ENCODE results near the gene SRRM1. TPM values are rescaled to one million over a fixed set of nuclear protein-coding genes. Genes with fewer than 3 reads are reported as not detected.

Gene SRRM1
- total and polyA plus RNA-seq, 2 experiments from 2014 or later, result 118 to 666 TPM

DNA sequence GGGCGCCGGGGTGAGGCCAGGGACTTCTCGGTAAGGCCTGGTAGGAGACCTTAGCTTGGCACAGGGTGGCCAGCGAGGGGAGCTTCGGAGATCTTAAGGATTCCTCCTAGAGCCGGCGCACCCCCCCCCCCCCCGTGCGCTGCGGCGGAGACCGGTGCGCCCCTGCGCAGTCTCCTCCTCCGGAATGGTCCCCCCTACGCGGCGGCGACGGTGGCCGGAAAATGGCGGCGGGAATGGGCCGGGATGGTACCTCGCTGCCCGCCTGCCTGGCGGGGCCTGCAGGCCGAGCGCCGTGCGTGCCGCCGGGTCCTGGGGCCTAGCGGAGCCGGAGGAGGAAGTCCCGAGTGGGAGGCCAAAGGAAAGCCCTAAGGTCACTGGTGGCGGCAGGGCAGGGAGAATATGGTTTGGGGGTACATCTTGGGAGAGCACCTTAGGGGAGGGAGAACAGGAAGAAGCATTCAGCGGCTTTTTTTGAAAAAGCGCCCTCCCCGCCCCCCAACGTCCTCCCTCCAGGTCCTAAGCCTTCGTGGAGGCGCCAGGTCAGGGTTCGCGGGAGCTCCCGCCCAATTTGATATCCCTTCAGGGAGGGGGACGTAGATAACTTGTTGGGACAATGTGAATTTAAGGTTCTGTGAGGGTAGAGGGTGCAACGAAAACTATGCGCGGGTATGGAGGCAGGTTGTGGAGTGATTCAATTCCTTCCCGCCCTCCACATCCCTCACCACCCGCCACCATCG lies 429 bp downstream of the SRRM1 start:
- Histone ChIP-seq H3K4me1 (ENCODE audit: insufficient read depth) (peaks cover 20% of the 10 kb centered on the region), H3K36me3 (ENCODE audit: insufficient read depth) (peaks cover 33% of the 10 kb centered on the region), H2AFZ (no peak overlapping the region), H3K4me3 (peak overlapping the region; percentile 76), H3K9me2 (ENCODE audit: insufficient read depth) (no peaks in the 10 kb centered on the region), H3K27me3 (ENCODE audit: insufficient read depth) (no peaks in the 10 kb centered on the region), H3F3A (replicated peaks; ENCODE audit: low read depth) (peaks cover 41% of the 10 kb centered on the region), H3K79me2 (replicated peaks; ENCODE audit: insufficient read depth) (peaks cover 50% of the 10 kb centered on the region), H3K4me2 (peak overlapping the region; percentile 99), H3K27ac (ENCODE audit: low read depth) (peak overlapping the region; percentile 94), H4K20me1 (replicated peaks; ENCODE audit: insufficient read depth) (peaks cover 29% of the 10 kb centered on the region)
- Mint-ChIP-seq H3K27ac (peak overlapping the region; percentile 97), H3K27me3 (ENCODE audit: insufficient read depth, low read depth, poor library complexity) (peaks cover 17% of the 10 kb centered on the region), H3K4me1 (peaks cover 18% of the 10 kb centered on the region), H3K4me3 (peak overlapping the region; percentile 99), H3K9me3 (no peaks in the 10 kb centered on the region), H3K36me3 (ENCODE audit: low read depth) (peaks cover 47% of the 10 kb centered on the region)
- DNase-seq (ENCODE audit: low spot score), result peak; percentile 38
- ATAC-seq, result peak; percentile 56
- TF ChIP-seq ZNF114 (CRISPR knock-in tag; IDR thresholded peaks at IDR 0.05) (no peak), EZH2 (IDR thresholded peaks at IDR 0.05; ENCODE audit: low read depth, unreplicated experiment) (no peak), STAT1 (IDR thresholded peaks at IDR 0.05; ENCODE audit: unreplicated experiment) (no peak), POLR2AphosphoS5 (IDR thresholded peaks at IDR 0.05; ENCODE audit: low read depth) (no peak), NANOG (IDR thresholded peaks at IDR 0.05; ENCODE audit: borderline replicate concordance) (no peak), CREB1 (CRISPR knock-in tag; IDR thresholded peaks at IDR 0.05; ENCODE audit: low read depth) (no peak)
- TF ChIP-seq, protein P1, sequence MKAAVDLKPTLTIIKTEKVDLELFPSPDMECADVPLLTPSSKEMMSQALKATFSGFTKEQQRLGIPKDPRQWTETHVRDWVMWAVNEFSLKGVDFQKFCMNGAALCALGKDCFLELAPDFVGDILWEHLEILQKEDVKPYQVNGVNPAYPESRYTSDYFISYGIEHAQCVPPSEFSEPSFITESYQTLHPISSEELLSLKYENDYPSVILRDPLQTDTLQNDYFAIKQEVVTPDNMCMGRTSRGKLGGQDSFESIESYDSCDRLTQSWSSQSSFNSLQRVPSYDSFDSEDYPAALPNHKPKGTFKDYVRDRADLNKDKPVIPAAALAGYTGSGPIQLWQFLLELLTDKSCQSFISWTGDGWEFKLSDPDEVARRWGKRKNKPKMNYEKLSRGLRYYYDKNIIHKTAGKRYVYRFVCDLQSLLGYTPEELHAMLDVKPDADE (IDR thresholded peaks at IDR 0.05), result 0 out of 2 replicates have a peak, but pooled peaks have one; percentile 18

DNA sequence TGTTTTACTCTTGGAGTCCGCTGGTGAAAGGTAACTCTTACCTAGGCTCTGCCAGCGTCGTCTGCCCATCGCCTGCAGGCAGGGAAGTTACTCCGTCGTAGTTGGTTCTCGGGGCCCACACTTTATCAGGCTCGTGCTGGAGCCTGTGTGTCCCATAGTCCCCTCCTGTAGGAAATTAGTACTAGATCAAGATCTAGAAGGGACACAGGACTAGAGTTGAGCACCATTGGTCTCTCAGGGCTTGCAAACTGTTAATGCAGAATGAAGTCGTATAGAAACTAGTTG lies 940 bp downstream of the SRRM1 start:
- peaks cover 20% of the 10 kb centered on the region for H3K4me1 ChIP-seq (ENCODE audit: insufficient read depth)
- TF ChIP-seq CREB1 (CRISPR knock-in tag; IDR thresholded peaks at IDR 0.05; ENCODE audit: low read depth), result no peak
- TF ChIP-seq, protein P1 (IDR thresholded peaks at IDR 0.05), result no peak
- no peak for TF ChIP-seq JUNB (IDR thresholded peaks at IDR 0.05; ENCODE audit: unreplicated experiment)
- TF ChIP-seq ZNF114 (CRISPR knock-in tag; IDR thresholded peaks at IDR 0.05), result no peak
- TF ChIP-seq, protein P2, sequence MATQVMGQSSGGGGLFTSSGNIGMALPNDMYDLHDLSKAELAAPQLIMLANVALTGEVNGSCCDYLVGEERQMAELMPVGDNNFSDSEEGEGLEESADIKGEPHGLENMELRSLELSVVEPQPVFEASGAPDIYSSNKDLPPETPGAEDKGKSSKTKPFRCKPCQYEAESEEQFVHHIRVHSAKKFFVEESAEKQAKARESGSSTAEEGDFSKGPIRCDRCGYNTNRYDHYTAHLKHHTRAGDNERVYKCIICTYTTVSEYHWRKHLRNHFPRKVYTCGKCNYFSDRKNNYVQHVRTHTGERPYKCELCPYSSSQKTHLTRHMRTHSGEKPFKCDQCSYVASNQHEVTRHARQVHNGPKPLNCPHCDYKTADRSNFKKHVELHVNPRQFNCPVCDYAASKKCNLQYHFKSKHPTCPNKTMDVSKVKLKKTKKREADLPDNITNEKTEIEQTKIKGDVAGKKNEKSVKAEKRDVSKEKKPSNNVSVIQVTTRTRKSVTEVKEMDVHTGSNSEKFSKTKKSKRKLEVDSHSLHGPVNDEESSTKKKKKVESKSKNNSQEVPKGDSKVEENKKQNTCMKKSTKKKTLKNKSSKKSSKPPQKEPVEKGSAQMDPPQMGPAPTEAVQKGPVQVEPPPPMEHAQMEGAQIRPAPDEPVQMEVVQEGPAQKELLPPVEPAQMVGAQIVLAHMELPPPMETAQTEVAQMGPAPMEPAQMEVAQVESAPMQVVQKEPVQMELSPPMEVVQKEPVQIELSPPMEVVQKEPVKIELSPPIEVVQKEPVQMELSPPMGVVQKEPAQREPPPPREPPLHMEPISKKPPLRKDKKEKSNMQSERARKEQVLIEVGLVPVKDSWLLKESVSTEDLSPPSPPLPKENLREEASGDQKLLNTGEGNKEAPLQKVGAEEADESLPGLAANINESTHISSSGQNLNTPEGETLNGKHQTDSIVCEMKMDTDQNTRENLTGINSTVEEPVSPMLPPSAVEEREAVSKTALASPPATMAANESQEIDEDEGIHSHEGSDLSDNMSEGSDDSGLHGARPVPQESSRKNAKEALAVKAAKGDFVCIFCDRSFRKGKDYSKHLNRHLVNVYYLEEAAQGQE (IDR thresholded peaks at IDR 0.05; ENCODE audit: unreplicated experiment), result no peak
- TF ChIP-seq STAT1 (IDR thresholded peaks at IDR 0.05; ENCODE audit: unreplicated experiment), result no peak
- TF ChIP-seq NANOG (IDR thresholded peaks at IDR 0.05; ENCODE audit: borderline replicate concordance), result no peak
- no peak for TF ChIP-seq EZH2 (IDR thresholded peaks at IDR 0.05; ENCODE audit: low read depth, unreplicated experiment)

More for the DNA sequence above, 940 bp downstream of the SRRM1 start:
- Histone ChIP-seq H3F3A (replicated peaks; ENCODE audit: low read depth) (peaks cover 46% of the 10 kb centered on the region), H3K4me3 (peak overlapping the region; percentile 76), H2AFZ (no peak overlapping the region), H4K20me1 (replicated peaks; ENCODE audit: insufficient read depth) (peaks cover 34% of the 10 kb centered on the region), H3K9me2 (ENCODE audit: insufficient read depth) (no peaks in the 10 kb centered on the region), H3K27me3 (ENCODE audit: insufficient read depth) (no peaks in the 10 kb centered on the region), H3K4me2 (peak overlapping the region; percentile 99), H3K36me3 (ENCODE audit: insufficient read depth) (peaks cover 38% of the 10 kb centered on the region), H3K79me2 (replicated peaks; ENCODE audit: insufficient read depth) (peaks cover 51% of the 10 kb centered on the region), H3K27ac (ENCODE audit: low read depth) (peak overlapping the region; percentile 94)
- DNase-seq (ENCODE audit: low spot score) (peak; percentile 56), ATAC-seq (no peak)
- H3K27me3 Mint-ChIP-seq (ENCODE audit: insufficient read depth, low read depth, poor library complexity), result peaks cover 17% of the 10 kb centered on the region
- H3K9me3 Mint-ChIP-seq, result no peaks in the 10 kb centered on the region
- H3K27ac Mint-ChIP-seq, result peak overlapping the region; percentile 97
- H3K36me3 Mint-ChIP-seq (ENCODE audit: low read depth), result peaks cover 52% of the 10 kb centered on the region
- peaks cover 18% of the 10 kb centered on the region for H3K4me1 Mint-ChIP-seq
- peak overlapping the region; percentile 99 for H3K4me3 Mint-ChIP-seq
